Measurements from ENCODE around the gene ZMIZ1. TPM values are rescaled to one million over a fixed set of nuclear protein-coding genes. Genes with fewer than 3 reads are reported as not detected.
A peak's percentile ranks its signal among the peaks of the same experiment; 100 is the strongest.

The ZMIZ1 gene
- total RNA-seq, 4 donors from 2014 or later = 18.7 to 188 (median 36.7) TPM

DNA sequence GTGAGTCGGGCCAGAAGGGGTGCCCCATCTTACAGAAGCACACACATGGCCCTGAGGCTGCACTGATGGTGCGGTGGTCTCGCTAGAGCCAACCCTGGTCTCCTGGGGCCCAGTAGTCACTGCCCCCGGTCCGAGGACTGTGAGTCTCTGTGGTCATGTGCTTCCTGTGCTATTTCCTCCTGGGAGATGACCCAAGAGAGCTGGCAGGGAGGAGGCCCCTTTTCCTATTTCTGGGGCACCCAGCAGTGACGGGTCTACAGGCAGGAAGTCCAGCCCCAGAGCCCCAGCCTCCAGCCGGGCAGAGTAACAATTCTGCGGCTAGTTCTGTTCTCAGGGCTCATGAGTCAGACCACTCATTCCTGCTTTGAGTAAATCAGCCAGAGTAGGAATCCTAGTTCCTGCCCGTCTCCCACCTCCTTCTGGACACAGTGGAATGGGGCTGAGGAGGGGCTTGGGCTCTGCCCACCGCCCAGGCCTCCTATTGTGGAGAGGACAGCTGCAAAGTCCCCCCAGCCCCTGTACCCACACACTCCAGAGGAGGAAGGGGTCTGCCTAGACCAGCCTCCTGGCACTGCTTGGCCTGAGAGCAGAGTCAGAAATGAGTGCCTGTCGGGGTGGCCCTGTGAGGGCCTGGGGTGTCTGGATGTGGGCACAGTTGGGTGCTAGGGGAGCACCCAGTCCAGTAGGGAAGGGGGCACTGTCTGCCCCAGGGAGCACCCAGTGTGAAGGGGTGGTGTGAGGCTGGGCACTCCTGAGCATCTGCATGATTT lies 198.0 kb downstream of the ZMIZ1 start:
- peak; percentile 53 to 67 for DNase-seq
- Histone ChIP-seq H3K4me1 (peaks cover 0 to 19% of the 10 kb centered on the region in 2 donors), H3K27me3 (no peaks in the 10 kb centered on the region), H3K4me3 (no peak overlapping the region), H3K36me3 (no peaks in the 10 kb centered on the region), H3K9me3 (no peaks in the 10 kb centered on the region), H3K27ac (peak overlapping the region; percentile 73 to 77)
- TF ChIP-seq, protein P1, sequence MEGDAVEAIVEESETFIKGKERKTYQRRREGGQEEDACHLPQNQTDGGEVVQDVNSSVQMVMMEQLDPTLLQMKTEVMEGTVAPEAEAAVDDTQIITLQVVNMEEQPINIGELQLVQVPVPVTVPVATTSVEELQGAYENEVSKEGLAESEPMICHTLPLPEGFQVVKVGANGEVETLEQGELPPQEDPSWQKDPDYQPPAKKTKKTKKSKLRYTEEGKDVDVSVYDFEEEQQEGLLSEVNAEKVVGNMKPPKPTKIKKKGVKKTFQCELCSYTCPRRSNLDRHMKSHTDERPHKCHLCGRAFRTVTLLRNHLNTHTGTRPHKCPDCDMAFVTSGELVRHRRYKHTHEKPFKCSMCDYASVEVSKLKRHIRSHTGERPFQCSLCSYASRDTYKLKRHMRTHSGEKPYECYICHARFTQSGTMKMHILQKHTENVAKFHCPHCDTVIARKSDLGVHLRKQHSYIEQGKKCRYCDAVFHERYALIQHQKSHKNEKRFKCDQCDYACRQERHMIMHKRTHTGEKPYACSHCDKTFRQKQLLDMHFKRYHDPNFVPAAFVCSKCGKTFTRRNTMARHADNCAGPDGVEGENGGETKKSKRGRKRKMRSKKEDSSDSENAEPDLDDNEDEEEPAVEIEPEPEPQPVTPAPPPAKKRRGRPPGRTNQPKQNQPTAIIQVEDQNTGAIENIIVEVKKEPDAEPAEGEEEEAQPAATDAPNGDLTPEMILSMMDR (IDR thresholded peaks at IDR 0.05) = no peak
- no peak for TF ChIP-seq POLR2A (IDR thresholded peaks at IDR 0.05)
- intact Hi-C loops (cut with DNase I; ENCODE audit: low total_unique reads) = no loop called here

- no peak for DNase-seq
- intact Hi-C loops (cut with DNase I; ENCODE audit: low total_unique reads) = no loop called here
- TF ChIP-seq, protein P1 (IDR thresholded peaks at IDR 0.05) = no peak
- H3K36me3 ChIP-seq = no peaks in the 10 kb centered on the region
- no peaks in the 10 kb centered on the region for H3K27me3 ChIP-seq
- no peaks in the 10 kb centered on the region for H3K9me3 ChIP-seq
- peaks cover 0 to 19% of the 10 kb centered on the region in 2 donors for H3K4me1 ChIP-seq
- no peak overlapping the region for H3K4me3 ChIP-seq
- H3K27ac ChIP-seq = peak overlapping the region; percentile 73 to 77
Observed at GRCh38 chr10:79267499-79267898, 198.7 kb downstream of the ZMIZ1 start.

DNA sequence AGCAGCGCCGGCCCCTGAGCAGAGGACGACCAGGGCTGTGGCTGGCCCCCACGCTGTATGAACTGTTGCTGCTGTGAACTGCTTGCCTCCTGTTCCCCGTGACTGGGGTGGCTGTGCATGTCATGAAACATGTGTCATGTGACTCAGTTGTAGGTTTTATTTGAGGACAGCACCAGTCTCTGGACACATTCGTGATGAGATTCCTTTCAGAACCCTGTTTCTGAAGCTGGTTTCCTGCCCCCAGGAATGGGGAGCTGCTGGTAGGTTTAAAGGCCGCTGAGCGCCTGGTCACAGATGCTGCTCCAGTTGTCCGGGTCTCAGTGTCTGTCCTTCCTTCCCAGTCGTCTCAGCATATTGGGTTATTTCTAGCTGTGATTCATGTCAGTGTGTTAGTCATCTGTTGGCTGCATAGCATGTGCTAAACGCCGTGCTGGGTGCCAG lies 199.4 kb downstream of the ZMIZ1 start:
- Histone ChIP-seq H3K4me3 (no peak overlapping the region), H3K4me1 (peaks cover 0 to 19% of the 10 kb centered on the region in 2 donors), H3K27me3 (no peaks in the 10 kb centered on the region), H3K36me3 (no peaks in the 10 kb centered on the region), H3K27ac (peak overlapping the region in 1 of 2 donors; percentile 73), H3K9me3 (no peaks in the 10 kb centered on the region)
- TF ChIP-seq, protein P1 (IDR thresholded peaks at IDR 0.05) = no peak
- no peak for TF ChIP-seq POLR2A (IDR thresholded peaks at IDR 0.05)
- intact Hi-C loops (cut with DNase I; ENCODE audit: low total_unique reads) = no loop called here
- no peak for DNase-seq

DNA sequence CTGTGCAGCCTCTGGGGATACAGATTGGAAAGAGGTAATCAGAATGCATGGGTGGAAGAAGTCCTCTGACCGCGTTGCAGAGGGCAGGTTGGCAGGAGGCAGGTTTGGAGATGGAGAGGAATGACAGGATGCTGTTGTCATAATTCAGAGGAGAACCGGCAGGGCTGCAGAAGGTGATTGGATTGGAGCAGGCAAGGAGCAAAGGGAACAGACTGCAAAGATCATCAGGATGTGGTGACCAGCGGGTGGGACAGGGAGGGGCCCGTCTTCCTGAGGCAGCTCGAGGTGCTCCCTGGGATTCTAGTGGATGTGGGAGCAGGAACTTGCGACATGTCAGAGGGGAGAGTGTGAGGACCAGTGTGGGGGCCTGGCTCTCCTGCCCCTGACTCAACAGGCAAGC lies 200.0 kb downstream of the ZMIZ1 start:
- TF ChIP-seq POLR2A (IDR thresholded peaks at IDR 0.05) = no peak
- TF ChIP-seq, protein P1 (IDR thresholded peaks at IDR 0.05) = no peak
- H3K4me3 ChIP-seq = no peak overlapping the region
- intact Hi-C loops (cut with DNase I; ENCODE audit: low total_unique reads) = no loop called here
- DNase-seq = no peak
- no peaks in the 10 kb centered on the region for H3K27me3 ChIP-seq
- H3K27ac ChIP-seq = no peak overlapping the region
- peaks cover 0 to 21% of the 10 kb centered on the region in 2 donors for H3K4me1 ChIP-seq
- no peaks in the 10 kb centered on the region for H3K9me3 ChIP-seq
- no peaks in the 10 kb centered on the region for H3K36me3 ChIP-seq

GRCh38 chr10:79269443-79269842 lies 200.7 kb downstream of the ZMIZ1 start:
- no peak for DNase-seq
- H3K27me3 ChIP-seq = no peaks in the 10 kb centered on the region
- TF ChIP-seq, protein P1 (IDR thresholded peaks at IDR 0.05) = no peak
- TF ChIP-seq POLR2A (IDR thresholded peaks at IDR 0.05) = no peak
- no peaks in the 10 kb centered on the region for H3K36me3 ChIP-seq
- H3K9me3 ChIP-seq = no peaks in the 10 kb centered on the region
- H3K27ac ChIP-seq = peak overlapping the region in 1 of 2 donors; percentile 2
- intact Hi-C loops (cut with DNase I; ENCODE audit: low total_unique reads) = no loop called here
- H3K4me1 ChIP-seq = peaks cover 0 to 28% of the 10 kb centered on the region in 2 donors
- no peak overlapping the region for H3K4me3 ChIP-seq
